ENCODE data around the gene TLK1. TPM values are rescaled to one million over a fixed set of nuclear protein-coding genes. Genes with fewer than 3 reads are reported as not detected.

Gene TLK1
- total and polyA plus RNA-seq, 2 donors (not counting 3 experiments of a cell fraction or from before 2014, with no cell fraction given): 5.8 to 62.7 TPM

GRCh38 chr2:171191021-171191420 lies 30.3 kb upstream of the TLK1 start:
- no peaks in the 10 kb centered on the region for H3K27me3 ChIP-seq (ENCODE audit: control insufficient read depth in 2 of 2, insufficient read depth in 2 of 2, low read length in 2 of 2)
- CTCF ChIA-PET: interaction anchor here (1.0 kb wide), 1 partner anchor 145 kb away, joined by 3 read pairs; no protein-coding TSS in a partner anchor
- intact Hi-C loops (cut with micrococcal nuclease): no loop called here
- H3K4me3 ChIP-seq (replicated peaks in 1 of 3; ENCODE audit: insufficient read depth in 1 of 3, low read depth in 1 of 3, low read length in 3 of 3): no peak overlapping the region
- POLR2A ChIA-PET: no interaction called here
- no peaks in the 10 kb centered on the region for H3K36me3 ChIP-seq (ENCODE audit: control insufficient read depth in 2 of 2, extremely low read depth in 1 of 2, insufficient read depth in 2 of 2, low read length in 2 of 2)
- H3K79me2 ChIP-seq (ENCODE audit: control insufficient read depth, insufficient read depth, low read length): no peaks in the 10 kb centered on the region
- no peaks in the 10 kb centered on the region for H3K4me1 ChIP-seq (ENCODE audit: control insufficient read depth, extremely low read depth, insufficient read depth, low read length)
- no peak overlapping the region for H3K4me2 ChIP-seq (ENCODE audit: insufficient read depth, low read length)
- no peak overlapping the region for H3K27ac ChIP-seq (ENCODE audit: insufficient read depth, low read depth, low read length)
- H2AFZ ChIP-seq (ENCODE audit: low read depth, low read length): no peak overlapping the region
- no TSS peak for BruUV-seq (replicated peaks)
- H3K9me3 ChIP-seq (replicated peaks; ENCODE audit: control insufficient read depth, insufficient read depth, low read length): no peaks in the 10 kb centered on the region
- DNase-seq (ENCODE audit: low read depth, low spot score) (no peak), FAIRE-seq (no peak)
- TF ChIP-seq, protein P1, sequence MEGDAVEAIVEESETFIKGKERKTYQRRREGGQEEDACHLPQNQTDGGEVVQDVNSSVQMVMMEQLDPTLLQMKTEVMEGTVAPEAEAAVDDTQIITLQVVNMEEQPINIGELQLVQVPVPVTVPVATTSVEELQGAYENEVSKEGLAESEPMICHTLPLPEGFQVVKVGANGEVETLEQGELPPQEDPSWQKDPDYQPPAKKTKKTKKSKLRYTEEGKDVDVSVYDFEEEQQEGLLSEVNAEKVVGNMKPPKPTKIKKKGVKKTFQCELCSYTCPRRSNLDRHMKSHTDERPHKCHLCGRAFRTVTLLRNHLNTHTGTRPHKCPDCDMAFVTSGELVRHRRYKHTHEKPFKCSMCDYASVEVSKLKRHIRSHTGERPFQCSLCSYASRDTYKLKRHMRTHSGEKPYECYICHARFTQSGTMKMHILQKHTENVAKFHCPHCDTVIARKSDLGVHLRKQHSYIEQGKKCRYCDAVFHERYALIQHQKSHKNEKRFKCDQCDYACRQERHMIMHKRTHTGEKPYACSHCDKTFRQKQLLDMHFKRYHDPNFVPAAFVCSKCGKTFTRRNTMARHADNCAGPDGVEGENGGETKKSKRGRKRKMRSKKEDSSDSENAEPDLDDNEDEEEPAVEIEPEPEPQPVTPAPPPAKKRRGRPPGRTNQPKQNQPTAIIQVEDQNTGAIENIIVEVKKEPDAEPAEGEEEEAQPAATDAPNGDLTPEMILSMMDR (IDR thresholded peaks at IDR 0.05; ENCODE audit: extremely low read depth in 1 of 2, insufficient read depth in 1 of 2, low read depth in 1 of 2, low read length in 2 of 2): no peak
- TF ChIP-seq POLR2A (IDR thresholded peaks at IDR 0.05; ENCODE audit: low read depth, low read length): no peak
- no peak overlapping the region for H3K9ac ChIP-seq (replicated peaks; ENCODE audit: extremely low read depth, insufficient read depth, low read length)
- H4K20me1 ChIP-seq (replicated peaks; ENCODE audit: control insufficient read depth, extremely low read depth, insufficient read depth, low read length): no peaks in the 10 kb centered on the region
- no peaks in the 10 kb centered on the region for H3K9me1 ChIP-seq (replicated peaks; ENCODE audit: control insufficient read depth, extremely low read depth, insufficient read depth, low read length)
- dilution Hi-C loops (cut with MboI; ENCODE audit: extremely low pct_ligation_motif_present, low sequenced_read_pairs): no loop called here

DNA sequence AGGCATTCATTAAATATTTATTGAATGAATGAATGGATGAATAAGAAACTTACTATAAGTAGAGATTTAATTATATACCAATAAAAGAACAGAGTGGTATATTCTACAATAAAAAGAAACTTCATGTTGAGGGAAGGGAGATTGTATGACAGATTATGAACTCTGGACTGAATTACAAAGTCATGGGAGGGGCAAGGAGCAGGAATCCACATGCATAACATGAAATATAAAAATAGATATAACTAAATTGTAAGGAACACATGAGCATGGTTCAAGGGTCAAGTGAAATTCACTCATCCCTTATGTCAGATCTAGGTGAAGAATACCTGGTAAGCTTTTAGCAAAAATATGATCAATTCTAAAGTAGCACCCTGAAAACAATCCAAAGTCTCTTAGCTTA lies 27.1 kb upstream of the TLK1 start:
- H3K4me2 ChIP-seq (ENCODE audit: insufficient read depth, low read length): no peak overlapping the region

More for the DNA sequence above, 27.1 kb upstream of the TLK1 start:
- ChIA-PET POLR2A (no interaction called here), CTCF (interaction anchor here (1.0 kb wide), 1 partner anchor 8 kb away, joined by 3 read pairs; no protein-coding TSS in a partner anchor)
- no TSS peak for BruUV-seq (replicated peaks)
- no peak for DNase-seq (ENCODE audit: low read depth, low spot score)
- no peaks in the 10 kb centered on the region for H3K36me3 ChIP-seq (ENCODE audit: control insufficient read depth in 2 of 2, extremely low read depth in 1 of 2, insufficient read depth in 2 of 2, low read length in 2 of 2)
- H3K9me3 ChIP-seq (replicated peaks; ENCODE audit: control insufficient read depth, insufficient read depth, low read length): no peaks in the 10 kb centered on the region
- no peaks in the 10 kb centered on the region for H3K79me2 ChIP-seq (ENCODE audit: control insufficient read depth, insufficient read depth, low read length)
- no peaks in the 10 kb centered on the region for H4K20me1 ChIP-seq (replicated peaks; ENCODE audit: control insufficient read depth, extremely low read depth, insufficient read depth, low read length)
- intact Hi-C loops (cut with micrococcal nuclease): no loop called here
- no peak overlapping the region for H2AFZ ChIP-seq (ENCODE audit: low read depth, low read length)
- no peaks in the 10 kb centered on the region for H3K4me1 ChIP-seq (ENCODE audit: control insufficient read depth, extremely low read depth, insufficient read depth, low read length)
- no peak overlapping the region for H3K4me3 ChIP-seq (replicated peaks in 1 of 3; ENCODE audit: insufficient read depth in 1 of 3, low read depth in 1 of 3, low read length in 3 of 3)
- TF ChIP-seq GATA2 (IDR thresholded peaks at IDR 0.05; ENCODE audit: insufficient read depth, insufficient read length, low read depth, low read length): no peak
- no peak for TF ChIP-seq POLR2A (IDR thresholded peaks at IDR 0.05; ENCODE audit: low read depth, low read length)
- no peak for TF ChIP-seq EZH2 (IDR thresholded peaks at IDR 0.05; ENCODE audit: borderline replicate concordance, low read depth, low read length, severe bottlenecking)
- TF ChIP-seq MAX (IDR thresholded peaks at IDR 0.05; ENCODE audit: insufficient read depth, insufficient read length): no peak
- TF ChIP-seq FOS (IDR thresholded peaks at IDR 0.05; ENCODE audit: borderline replicate concordance, insufficient read depth, low read length): no peak
- dilution Hi-C loops (cut with MboI; ENCODE audit: extremely low pct_ligation_motif_present, low sequenced_read_pairs): no loop called here
- no peaks in the 10 kb centered on the region for H3K27me3 ChIP-seq (ENCODE audit: control insufficient read depth in 2 of 2, insufficient read depth in 2 of 2, low read length in 2 of 2)
- no peak for FAIRE-seq
- H3K27ac ChIP-seq (ENCODE audit: insufficient read depth, low read depth, low read length): no peak overlapping the region
- no peaks in the 10 kb centered on the region for H3K9me1 ChIP-seq (replicated peaks; ENCODE audit: control insufficient read depth, extremely low read depth, insufficient read depth, low read length)
- H3K9ac ChIP-seq (replicated peaks; ENCODE audit: extremely low read depth, insufficient read depth, low read length): no peak overlapping the region

Data from endothelial cell of umbilical vein (primary cell).